IPS DF 4.7 (cell line): ENCODE data around the gene SPATA20.

ENCODE experiments used
- DNase-seq: peaks from one replicate; pipeline ENCODE4 v3.0.0-alpha.2; 2013; ENCODE audit warnings: low spot score; ENCODE audit errors: extremely low read depth

Gene SPATA20

DNA sequence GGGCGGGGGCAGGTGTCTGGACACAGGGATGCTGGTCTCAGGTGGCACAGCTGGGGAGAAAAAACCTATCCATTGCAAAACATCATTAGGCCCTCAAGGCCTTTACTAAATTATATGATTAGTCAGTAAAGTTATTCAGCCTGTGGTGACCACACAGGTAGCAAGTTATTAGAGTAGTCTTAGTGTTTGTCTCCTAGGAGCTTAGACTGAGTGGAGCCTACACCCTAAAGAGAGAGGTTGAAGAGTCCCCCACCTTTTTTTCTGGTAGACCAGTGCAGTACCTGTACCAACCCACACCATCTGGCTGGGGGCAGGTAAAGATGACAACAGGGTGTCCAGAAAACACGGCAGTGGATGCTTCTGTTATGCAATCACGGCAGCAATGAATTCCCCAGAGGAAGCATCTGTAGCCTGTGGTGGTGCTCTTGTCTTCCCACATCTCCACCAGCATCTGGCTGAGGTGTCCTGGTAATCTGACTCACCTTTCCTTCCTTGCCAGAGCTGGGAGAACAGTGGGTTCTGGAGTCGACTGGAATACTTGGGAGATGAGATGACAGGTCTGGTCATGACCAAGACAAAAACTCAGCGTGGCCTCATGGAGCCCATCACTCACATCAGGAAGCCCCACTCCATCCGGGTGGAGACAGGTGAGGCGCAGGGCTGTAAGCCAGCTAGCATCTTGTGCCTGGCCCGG, 27.7 kb upstream of the SPATA20 start:
- DNase-seq = no peak

DNA sequence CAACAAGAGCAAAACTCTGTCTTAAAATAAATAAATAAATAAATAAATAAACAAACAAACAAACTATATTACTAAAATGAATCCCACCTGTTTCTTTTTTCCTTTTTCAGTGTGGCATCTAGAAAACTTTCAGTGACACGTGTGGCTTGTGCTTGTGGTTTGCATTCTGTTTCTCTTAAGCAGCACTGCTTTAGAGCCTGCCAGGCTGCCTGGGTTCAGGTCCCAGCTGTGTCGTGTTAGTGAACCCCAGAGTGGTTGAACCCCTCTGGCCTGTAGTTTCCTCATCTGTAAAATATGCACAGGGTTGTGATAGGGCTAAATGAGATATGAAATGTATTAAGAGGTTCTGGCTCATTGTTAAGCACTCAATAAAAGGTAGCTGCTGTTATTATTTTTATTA, 26.5 kb upstream of the SPATA20 start:
- no peak for DNase-seq

DNA sequence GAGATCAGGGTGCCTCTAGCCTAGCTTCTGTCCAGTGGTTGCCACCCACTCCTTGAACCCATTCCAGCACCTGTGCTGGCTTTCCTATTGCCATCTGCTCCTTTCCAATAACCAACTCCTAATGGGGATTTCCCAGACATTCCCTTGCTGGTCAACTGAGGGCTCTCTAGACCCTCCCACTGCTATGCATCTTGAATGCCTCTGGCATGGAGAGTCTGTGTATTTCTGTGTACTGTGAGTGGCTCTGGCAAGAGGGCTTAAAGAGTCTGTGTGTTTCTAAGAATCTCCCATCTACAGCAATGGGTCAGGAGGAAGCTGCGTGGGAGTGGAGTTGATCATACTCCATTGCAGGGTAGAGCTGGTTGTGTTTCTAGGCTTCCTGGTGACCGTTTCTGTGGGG, 25.5 kb upstream of the SPATA20 start:
- no peak for DNase-seq

DNA sequence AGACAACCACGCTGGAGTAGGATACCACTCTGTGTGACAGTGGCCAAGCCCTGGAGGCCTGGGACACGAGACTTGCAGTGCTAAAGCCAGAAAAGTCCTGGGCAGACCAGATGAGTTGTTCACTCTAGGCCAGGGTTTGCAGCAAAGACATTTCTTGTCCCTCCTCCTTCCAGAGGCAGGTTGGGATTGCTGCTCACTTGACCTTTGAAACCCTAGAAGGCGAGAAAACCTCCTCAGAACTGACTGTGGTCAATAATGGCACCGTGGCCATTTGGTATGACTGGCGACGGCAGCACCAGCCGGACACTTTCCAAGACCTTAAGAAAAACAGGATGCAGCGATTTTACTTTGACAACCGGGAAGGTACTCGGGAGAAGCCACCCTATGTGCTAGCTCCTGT, 24.2 kb upstream of the SPATA20 start:
- DNase-seq = no peak

DNA sequence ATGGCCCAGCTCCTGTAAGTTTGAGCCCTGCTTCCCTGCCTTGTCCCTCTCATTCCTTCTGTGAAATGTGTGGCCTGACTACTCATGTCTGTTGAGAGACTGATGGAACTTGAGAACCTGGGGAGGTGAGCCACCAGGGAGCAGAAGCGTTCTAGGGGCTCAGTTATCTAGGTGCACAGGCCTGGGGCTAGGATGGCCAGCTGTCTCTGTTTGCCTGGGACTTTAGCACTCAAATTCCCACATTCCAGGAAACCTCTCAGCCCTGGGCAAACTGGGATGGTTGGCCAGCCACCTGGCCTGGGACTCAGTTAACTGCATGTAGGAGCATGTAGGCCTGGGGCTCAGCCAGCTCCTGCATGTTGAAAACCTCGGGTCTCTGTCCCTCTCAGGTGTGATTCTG, 23.8 kb upstream of the SPATA20 start:
- no peak for DNase-seq

DNA sequence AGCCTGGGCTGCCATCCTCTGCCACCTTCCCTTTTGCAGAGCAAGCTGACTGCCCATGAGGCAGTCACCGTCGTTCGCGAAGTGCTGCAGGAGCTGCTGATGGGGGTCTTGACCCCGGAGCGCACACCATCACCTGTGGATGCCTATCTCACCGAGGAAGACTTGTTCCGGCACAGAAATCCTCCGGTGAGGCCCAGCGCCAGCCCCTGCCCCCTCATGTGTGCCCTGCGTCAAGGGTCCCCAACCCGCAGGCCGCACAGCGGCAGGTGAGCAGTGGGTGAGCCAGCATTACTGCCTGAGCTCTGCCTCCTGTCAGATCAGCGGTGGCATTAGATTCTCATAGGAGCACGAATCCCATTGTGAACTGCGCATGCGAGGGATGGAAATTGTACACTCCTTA, 22.1 kb upstream of the SPATA20 start:
- DNase-seq = no peak

DNA sequence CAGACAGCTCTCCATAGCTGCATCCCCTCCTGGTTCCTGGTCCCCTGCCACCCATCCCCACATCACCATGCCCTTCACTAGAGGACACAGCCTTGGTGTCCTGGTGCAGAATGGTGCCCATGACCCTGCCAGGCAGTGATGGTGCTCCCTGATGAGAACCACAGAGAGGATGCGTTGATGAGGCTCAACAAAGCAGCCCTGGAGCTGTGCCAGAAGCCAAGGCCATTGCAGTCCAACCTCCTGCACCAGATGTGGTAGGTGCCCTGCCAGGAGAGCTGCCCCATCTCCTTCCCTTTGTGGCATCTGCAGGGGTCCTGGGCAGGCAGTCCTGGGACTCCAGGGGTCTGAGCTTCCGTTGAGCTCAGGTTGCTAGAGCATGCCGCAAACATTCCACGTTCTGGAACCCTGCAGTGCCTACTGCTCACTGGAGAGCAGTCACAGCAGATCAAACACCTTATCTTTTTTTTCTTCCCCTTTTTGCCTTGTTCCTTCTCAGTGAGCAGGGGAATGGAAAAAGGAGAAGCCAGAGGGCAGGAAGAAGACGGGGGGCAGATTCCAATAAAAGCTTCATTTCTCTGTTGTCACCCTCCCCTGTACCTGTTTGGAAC, 19.7 kb upstream of the SPATA20 start:
- no peak for DNase-seq

DNA sequence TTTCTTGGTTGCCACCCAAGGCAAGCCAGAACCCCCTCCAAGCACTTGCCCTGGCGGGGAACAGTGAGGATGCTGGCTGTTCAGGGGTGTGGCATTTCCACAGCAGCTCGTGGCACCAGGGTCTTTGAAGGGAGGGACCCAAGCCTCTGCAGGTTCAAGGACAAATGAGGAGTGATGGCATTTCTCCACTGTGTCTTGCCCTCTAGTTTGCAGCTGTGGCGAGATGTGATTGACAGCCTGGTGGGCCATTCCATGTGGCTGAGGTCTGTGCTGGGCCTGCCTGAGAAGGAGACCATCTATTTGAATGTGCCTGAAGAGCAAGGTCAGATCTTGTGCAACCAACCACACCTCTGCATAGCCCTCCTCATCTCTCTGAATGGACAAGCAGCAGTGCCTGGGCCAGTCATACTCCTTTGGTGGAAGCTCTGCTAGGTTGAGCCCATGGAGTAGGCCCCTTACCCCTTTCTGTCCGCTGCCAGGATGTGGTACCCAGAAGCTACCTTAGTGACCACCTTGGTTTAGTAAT, 19.0 kb upstream of the SPATA20 start:
- DNase-seq = no peak

DNA sequence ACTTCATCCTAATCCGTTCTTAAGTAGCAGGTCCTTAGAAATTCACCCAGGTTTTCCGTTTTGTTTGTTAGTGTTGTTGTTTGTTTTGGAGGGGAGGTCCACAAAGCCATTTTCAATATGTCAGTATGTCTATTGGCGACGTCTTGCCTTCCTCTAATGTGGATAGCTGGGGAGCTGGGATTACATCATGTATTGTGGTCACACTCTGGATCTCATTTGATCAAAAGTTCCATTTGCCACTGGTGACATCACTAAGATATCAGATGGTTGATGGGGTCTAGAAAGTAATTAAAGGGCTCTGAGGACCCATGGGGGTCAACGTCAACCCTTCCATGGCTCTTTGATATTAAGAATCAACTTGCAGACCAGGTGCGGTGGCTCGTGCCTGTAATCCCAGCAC, 17.1 kb upstream of the SPATA20 start:
- no peak for DNase-seq

DNA sequence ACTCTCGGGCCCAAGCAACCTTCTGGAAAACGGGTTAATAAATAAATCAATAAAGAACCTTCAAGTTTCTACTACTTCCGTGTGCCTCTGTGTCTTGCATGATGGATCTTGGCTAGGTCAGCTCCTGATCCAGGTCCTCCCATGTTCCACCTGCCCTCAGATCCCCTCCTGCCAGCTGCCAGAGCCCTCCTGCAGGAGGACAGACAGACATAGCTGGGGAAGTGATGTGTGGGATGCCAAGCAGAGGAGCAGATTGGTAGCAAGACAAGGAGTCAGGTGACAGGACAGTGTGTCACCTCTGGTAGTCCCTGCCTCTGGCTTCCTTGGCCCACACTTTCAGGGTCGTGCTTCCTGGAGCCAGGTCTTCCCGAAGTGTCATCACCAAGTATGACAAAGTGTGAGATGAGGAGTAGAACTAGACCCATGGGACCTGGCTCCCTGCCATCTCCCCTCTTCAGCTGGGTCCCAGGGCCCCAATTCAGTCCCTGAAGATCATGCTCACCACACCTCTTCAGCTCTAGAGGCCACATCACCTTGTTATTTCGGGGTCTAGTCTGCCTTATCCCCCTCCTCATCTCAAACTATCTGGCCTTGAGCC, 15.4 kb upstream of the SPATA20 start:
- DNase-seq = no peak

DNA sequence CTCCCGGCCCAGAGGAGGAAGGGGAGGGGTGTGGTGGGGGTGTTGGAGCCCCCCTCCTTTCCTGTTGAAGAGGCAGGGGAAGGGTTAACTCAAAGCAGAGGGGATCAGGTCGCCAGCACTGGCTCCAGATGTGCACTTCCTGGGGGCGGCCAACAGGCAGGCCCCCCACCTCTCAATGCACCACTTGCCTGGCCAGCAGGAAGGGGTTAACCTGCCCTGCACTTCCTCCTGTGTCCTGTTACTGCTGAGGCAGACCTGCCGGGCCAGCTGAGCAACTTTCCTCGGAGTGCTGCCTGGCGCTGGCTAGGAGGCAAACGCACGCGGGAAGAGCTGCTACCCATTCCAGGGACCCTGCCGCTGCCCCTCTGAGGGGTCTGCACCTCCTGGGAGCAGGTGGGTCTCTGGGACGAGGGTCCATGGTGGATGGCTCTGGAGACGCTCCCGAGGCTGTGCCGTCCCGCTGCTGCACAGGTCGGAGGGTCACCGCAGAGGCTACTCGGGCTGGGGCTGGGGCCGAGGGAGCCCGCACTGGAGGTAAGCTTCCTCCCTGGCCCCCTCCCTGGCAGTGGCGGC, 14.4 kb upstream of the SPATA20 start, which contains the start of gene EPN3:
Gene EPN3 (plus strand): TSS at position 284 of the 573 bp plus-strand sequence. CDS start 3,822 bp downstream, outside the sequence.
- DNase-seq = no peak

DNA sequence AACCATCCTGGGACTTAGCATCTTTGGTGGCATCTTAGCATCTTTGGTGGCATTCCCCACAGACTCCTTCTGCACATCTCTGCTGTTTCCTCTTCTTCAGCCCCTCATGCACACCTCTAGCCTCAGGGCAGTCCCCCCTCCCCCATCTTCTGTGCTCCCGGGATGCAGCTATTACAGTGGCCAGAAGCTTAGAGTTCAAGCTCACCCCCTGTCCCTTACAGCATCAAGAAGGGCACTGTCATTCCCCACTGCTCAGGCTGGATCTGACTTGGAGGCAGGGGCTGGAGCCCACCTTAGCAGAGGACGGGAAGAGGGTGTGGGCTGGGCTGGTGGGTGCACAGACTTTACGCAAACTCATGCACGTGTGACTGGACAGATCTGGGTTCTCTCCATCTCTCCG, 13.8 kb upstream of the SPATA20 start:
- DNase-seq = no peak

DNA sequence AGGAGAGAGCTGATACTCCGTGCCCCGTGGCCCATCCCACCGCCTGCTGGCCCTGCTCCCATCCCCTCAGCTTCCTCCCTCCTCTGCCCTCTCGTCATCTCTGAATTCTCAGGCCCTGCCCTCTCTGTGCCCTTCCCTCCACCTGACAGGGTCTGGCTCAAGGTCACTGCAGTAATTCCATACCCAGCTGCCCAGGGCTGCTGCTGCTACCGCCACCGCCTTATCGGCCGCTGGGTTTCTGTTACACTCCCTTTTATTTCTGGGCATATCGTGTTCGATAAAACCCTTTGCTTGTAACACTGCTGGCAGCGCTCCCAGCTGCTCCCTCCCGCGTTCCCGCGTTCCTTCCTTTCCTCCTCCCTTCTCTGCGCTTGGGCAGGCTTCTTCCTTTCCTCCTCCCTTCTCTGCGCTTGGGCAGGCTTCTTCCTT, 13.2 kb upstream of the SPATA20 start:
- DNase-seq = no peak

DNA sequence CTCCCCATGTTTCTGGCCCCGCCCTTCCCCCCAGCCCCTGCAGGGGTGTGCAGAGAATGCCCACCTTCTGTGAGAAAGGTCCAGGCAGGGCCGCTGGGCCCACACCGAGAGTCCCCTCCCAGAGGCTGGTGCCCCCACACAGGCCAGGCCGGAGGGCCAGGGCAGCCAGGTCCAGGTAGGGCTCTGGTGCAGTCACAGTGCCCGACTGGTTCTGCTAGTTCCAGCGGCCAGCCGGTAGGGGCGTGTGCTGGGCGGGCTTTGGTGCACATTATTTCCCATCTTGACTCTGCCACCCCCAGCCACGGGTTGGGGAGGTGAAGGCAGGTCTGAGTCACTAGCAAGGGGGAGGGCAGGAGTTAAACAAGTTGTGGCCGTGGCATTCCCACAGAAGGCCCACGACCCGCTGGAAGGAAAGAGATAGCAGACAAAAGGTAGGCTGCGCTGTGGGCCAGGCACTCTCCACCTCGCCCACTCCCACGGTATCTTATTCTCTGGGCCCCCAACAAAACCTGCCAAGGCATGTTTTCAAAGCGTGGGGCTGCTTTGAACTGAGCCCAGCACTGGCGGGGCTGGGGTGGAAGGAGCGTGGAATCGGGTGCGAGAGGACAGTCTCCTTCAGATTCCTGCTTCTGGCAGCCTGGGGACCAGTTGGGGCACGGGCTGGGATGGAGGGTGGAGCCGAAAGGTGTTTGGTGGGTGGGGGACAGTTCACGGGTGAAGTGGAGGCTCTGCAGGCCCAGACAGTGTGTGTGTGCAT, 12.6 kb upstream of the SPATA20 start:
- no peak for DNase-seq

DNA sequence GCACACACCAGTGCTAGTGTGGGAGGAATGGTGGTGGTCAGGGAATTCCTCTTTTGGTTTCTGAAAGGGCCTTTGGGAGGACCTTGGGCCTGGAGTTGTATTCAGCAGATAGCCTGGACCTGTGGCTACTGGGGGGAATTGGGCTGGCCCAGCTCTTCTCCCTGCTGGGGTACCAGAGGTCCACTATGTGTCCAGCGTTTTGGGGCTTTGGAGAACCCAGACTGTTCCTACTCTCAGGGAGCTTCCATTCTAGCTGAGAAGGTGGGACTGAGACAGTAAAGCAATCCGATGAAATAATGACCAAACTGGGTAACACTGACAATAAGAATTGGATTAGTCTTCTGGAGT, 12.0 kb upstream of the SPATA20 start:
- no peak for DNase-seq

DNA sequence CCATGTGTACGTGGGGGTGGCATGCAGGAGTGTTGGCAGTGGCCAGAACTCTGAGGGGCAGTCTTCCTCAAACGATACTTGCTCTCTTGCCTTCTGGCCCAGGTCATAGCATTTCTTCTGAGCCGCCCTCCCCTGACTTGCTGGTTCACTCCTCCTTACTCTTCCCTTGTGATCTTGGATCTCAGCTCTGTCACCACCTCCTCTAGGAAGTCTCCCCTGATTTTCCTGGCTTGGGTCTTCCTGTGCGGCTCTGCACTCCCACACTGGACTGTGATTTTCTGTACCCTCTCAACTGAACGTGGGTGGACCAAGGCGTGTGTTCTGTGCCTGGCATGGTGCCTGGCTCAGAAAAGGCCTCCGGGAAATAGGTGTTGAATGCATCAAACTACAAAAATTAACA, 11.6 kb upstream of the SPATA20 start:
- no peak for DNase-seq

DNA sequence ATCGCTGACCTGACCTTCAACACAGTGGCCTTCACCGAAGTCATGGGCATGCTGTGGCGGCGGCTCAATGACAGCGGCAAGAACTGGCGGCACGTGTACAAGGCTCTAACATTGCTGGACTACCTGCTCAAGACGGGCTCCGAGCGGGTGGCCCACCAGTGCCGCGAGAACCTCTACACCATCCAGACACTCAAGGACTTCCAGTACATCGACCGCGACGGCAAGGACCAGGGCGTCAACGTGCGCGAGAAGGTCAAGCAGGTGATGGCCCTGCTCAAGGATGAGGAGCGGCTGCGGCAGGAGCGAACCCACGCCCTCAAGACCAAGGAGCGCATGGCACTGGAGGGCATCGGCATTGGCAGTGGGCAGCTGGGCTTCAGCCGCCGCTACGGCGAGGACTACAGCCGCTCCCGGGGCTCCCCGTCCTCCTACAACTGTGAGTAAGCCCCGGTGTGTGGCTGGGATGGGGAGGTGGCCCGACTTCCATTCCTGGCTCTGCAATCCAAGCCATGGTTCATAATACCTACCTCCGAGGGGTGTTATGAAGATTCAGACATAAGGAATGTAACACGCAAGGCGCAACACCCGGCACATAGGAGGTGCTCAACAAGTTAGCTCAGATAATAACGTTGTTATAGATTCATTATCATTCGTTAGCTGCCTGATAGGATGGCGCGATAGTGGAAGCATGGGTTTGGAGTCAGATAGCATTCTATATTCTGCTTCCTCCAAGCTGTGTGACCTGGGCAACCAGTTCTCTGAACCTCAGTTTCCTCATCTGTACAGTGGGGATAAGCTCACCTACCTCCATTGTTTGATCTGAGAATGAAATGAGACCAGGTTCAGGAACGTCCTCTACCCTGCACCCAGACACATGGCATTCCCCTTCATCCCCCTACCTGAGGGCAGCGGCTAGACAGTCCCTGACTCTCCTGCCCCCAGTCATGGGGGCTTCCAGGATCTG, 10.0 kb upstream of the SPATA20 start:
- DNase-seq = no peak

DNA sequence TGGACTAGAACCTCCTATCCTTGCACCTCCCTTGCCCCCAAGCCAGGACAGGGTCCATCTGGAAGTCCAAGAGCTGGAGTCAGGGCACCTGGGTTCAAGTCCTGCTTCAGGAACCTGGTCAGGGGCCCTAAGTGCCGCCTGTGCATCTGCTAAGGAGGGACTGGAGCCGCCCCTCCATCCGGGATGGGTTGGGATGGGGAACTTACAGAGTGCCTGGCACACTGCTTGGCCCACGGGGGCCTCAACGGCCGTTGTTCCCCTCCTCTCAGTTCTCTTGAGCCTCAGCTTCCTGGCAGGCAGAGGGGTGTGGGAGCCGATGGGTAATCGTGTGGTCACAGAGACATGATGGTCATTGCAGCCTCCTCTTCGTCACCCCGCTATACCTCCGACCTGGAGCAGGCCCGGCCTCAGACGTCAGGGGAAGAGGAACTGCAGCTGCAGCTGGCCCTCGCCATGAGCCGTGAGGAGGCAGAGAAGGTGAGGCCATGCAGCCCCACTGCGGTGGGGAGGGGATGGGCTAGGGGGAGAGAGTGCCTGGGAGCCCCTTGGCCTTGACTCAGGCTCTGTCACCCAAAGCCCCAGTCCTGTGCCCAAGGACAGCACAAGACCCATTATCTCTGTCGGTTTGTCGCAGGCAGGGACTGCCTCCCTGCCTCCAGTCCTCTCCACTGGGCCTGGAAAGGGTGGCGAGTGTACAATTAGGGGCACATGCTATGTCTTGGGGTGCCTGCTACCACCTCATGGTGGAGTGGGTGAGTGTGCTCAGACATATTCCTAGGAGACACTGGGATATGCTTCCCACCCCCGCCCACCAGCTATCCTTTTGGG, 9.0 kb upstream of the SPATA20 start:
- DNase-seq = no peak

DNA sequence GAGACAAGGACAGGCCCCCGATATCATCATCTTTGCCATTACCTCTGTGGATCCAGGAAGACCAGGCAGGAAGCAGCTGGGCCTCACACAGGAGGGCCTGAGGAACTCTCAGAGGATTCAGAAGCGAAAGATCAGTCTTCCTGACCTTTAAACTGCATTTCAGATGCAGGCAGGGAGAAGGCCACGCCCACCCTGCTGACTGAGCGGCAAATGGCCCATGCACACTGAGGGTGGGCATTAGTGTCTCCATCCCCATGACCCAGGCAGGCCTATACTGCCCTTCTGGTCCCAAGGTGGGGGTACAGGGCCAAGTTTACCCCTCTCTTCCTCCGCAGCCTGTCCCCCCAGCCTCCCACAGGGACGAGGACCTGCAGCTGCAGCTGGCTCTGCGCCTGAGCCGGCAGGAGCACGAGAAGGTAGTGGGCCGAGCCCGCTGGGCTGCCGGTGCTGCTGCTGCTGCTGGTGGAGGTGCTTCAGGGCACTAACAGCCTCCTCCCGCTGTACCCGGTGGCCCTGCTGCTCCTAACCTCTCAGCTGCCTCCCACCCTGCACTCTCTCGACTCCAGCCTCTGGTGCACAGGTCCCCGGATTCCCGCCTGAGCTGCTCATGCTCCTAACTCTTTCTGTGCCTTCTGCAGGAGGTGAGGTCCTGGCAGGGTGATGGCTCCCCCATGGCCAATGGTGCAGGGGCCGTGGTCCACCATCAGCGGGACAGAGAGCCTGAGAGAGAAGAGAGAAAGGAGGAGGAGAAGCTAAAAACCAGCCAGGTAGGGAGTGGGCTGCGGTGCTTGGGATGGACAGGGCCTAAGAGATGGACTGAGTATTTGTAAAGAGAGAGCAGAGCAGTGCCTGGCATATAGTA, 8.2 kb upstream of the SPATA20 start:
- DNase-seq = no peak
